Mesodermal cell (in vitro differentiated cells): ENCODE results near the gene ALOX15.
A peak's percentile ranks its signal among the peaks of the same experiment; 100 is the strongest.
"Not testable (repeated sequence)": the region's sequence is repeated elsewhere in the genome, so short reads cannot be mapped to it uniquely, and the experiment has no call there.

Experiments
- H3K27ac ChIP-seq: 2 replicates; pipeline ENCODE4 v1.7.0; 2013; ENCODE audit warnings: mild to moderate bottlenecking, low read depth, low read length, moderate library complexity; ENCODE audit not compliant: severe bottlenecking
- H3K36me3 ChIP-seq: 2 replicates; pipeline ENCODE4 v1.7.1; 2013; ENCODE audit warnings: mild to moderate bottlenecking, low read length, moderate library complexity; ENCODE audit not compliant: control insufficient read depth, insufficient read depth
- H3K4me1 ChIP-seq: one replicate; pipeline ENCODE4 v1.7.1; 2013; ENCODE audit warnings: mild to moderate bottlenecking, low read length; ENCODE audit not compliant: insufficient read depth, control insufficient read depth, poor library complexity, severe bottlenecking
- H3K4me3 ChIP-seq: 2 replicates; pipeline ENCODE4 v1.7.0; 2013; ENCODE audit warnings: low read length, control low read depth, mild to moderate bottlenecking; ENCODE audit not compliant: insufficient read depth, poor library complexity, severe bottlenecking; ENCODE audit errors: extremely low read depth
- H3K9me3 ChIP-seq: 2 replicates; pipeline ENCODE4 v1.7.1; 2013; ENCODE audit warnings: mild to moderate bottlenecking, low read length, moderate library complexity; ENCODE audit not compliant: control insufficient read depth
- WGBS, 2 experiments: methylation state at CpG; one replicate each; pipeline ENCODE4 v1.1.5; 2013; ENCODE audit warnings: missing lambda C conversion rate in 2 of 2; ENCODE audit not compliant: insufficient coverage in 2 of 2; 5-methylcytosine and 5-hydroxymethylcytosine counted together

Gene ALOX15

GRCh38 chr17:4602041-4602440 lies 39.4 kb downstream of the ALOX15 start:
- Histone ChIP-seq H3K9me3 (no peaks in the 10 kb centered on the region), H3K36me3 (no peaks in the 10 kb centered on the region), H3K4me3 (no peak overlapping the region), H3K27ac (no peak overlapping the region), H3K4me1 (peaks cover 22% of the 10 kb centered on the region)
- 100% methylated on average over 2 to 3 of the region's 5 CpGs for WGBS, 2 experiments

GRCh38 chr17:4601326-4601725 lies 40.2 kb downstream of the ALOX15 start:
- H3K4me3 ChIP-seq, result no peak overlapping the region
- H3K27ac ChIP-seq, result no peak overlapping the region
- H3K4me1 ChIP-seq, result peaks cover 22% of the 10 kb centered on the region
- H3K9me3 ChIP-seq, result no peaks in the 10 kb centered on the region
- H3K36me3 ChIP-seq, result no peaks in the 10 kb centered on the region
- WGBS, 2 experiments, result 90 to 100% methylated on average over 2 to 4 of the region's 4 CpGs

GRCh38 chr17:4600563-4600962 lies 40.9 kb downstream of the ALOX15 start:
- Histone ChIP-seq H3K9me3 (no peaks in the 10 kb centered on the region), H3K4me3 (no peak overlapping the region), H3K4me1 (peaks cover 22% of the 10 kb centered on the region), H3K27ac (peak overlapping the region; percentile 76), H3K36me3 (no peaks in the 10 kb centered on the region)
- 26 to 42% methylated on average over 9 to 12 of the region's 13 CpGs for WGBS, 2 experiments

- Histone ChIP-seq H3K36me3 (no peaks in the 10 kb centered on the region), H3K27ac (peak overlapping the region; percentile 76), H3K4me1 (peaks cover 25% of the 10 kb centered on the region), H3K9me3 (no peaks in the 10 kb centered on the region), H3K4me3 (no peak overlapping the region)
- 33 to 41% methylated on average over 8 to 16 of the region's 25 CpGs for WGBS, 2 experiments
These were observed 41.8 kb downstream of the ALOX15 start for GRCh38 chr17:4599505-4600281.

GRCh38 chr17:4598776-4599504 lies 42.5 kb downstream of the ALOX15 start:
- 76 to 84% methylated on average over 10 to 16 of the region's 20 CpGs for WGBS, 2 experiments
- Histone ChIP-seq H3K36me3 (no peaks in the 10 kb centered on the region), H3K4me3 (no peak overlapping the region), H3K9me3 (no peaks in the 10 kb centered on the region), H3K4me1 (peaks cover 25% of the 10 kb centered on the region), H3K27ac (peak overlapping the region; percentile 23)

- WGBS, 2 experiments, result 81 to 87% methylated on average over 10 to 13 of the region's 13 CpGs
- H3K27ac ChIP-seq, result no peak overlapping the region
These were observed 43.5 kb downstream of the ALOX15 start for GRCh38 chr17:4597975-4598374.

GRCh38 chr17:4596636-4597380 lies 44.7 kb downstream of the ALOX15 start:
- WGBS, 2 experiments, result 93 to 94% methylated on average over 34 to 36 of the region's 36 CpGs
- Histone ChIP-seq H3K36me3 (no peaks in the 10 kb centered on the region), H3K4me3 (no peak overlapping the region), H3K9me3 (no peaks in the 10 kb centered on the region), H3K27ac (no peak overlapping the region), H3K4me1 (peaks cover 26% of the 10 kb centered on the region)

More at GRCh38 chr17:4597975-4598374, 43.5 kb downstream of the ALOX15 start:
- H3K4me3 ChIP-seq, result no peak overlapping the region
- peaks cover 25% of the 10 kb centered on the region for H3K4me1 ChIP-seq
- no peaks in the 10 kb centered on the region for H3K36me3 ChIP-seq
- no peaks in the 10 kb centered on the region for H3K9me3 ChIP-seq

- not testable (repeated sequence) for H3K9me3 ChIP-seq, H3K4me3 ChIP-seq, H3K36me3 ChIP-seq, H3K27ac ChIP-seq
- H3K4me1 ChIP-seq, result peaks cover 30% of the 10 kb centered on the region
- WGBS, 2 experiments, result 95 to 96% methylated on average over 9 to 15 of the region's 23 CpGs
These were observed 45.7 kb downstream of the ALOX15 start for GRCh38 chr17:4595685-4596342.

- peaks cover 25% of the 10 kb centered on the region for H3K4me1 ChIP-seq
- no peaks in the 10 kb centered on the region for H3K36me3 ChIP-seq
- no peak overlapping the region for H3K27ac ChIP-seq
- WGBS, 2 experiments, result 44 to 54% methylated on average over 23 to 29 of the region's 29 CpGs
- H3K9me3 ChIP-seq, result no peaks in the 10 kb centered on the region
- no peak overlapping the region for H3K4me3 ChIP-seq
These were observed 46.4 kb downstream of the ALOX15 start for GRCh38 chr17:4594931-4595684.

- Histone ChIP-seq H3K9me3 (no peaks in the 10 kb centered on the region), H3K36me3 (no peaks in the 10 kb centered on the region), H3K4me3 (no peak overlapping the region), H3K4me1 (peaks cover 18% of the 10 kb centered on the region), H3K27ac (no peak overlapping the region)
- 90 to 100% methylated on average over 4 to 5 of the region's 7 CpGs for WGBS, 2 experiments
These were observed 47.1 kb downstream of the ALOX15 start for GRCh38 chr17:4594406-4594805.
